NB4 (cell line): ENCODE results near the gene WIPF1.
A peak's percentile ranks its signal among the peaks of the same experiment; 100 is the strongest.

Experiments used
- DNase-seq: peaks from one replicate; pipeline ENCODE4 v3.0.0; 2010; ENCODE audit warnings: low read depth
- H3K4me3 ChIP-seq: one replicate; pipeline ENCODE4 v1.5.1; 2011; ENCODE audit warnings: mild to moderate bottlenecking, low read depth, low read length, moderate library complexity
- CTCF ChIP-seq: IDR thresholded peaks from one replicate; pipeline ENCODE4 v1.5.1; 2012; ENCODE audit warnings: low read depth, low read length
- MAX ChIP-seq: IDR thresholded peaks from 2 replicates; pipeline ENCODE4 v1.6.1; 2011; ENCODE audit warnings: low read depth, low read length
- MYC ChIP-seq: IDR thresholded peaks from 2 replicates; pipeline ENCODE4 v1.6.1; 2011; ENCODE audit warnings: low read depth, low read length
- POLR2A ChIP-seq: IDR thresholded peaks from 2 replicates; pipeline ENCODE4 v1.6.1; 2011; ENCODE audit warnings: mild to moderate bottlenecking; ENCODE audit not compliant: insufficient read length; ENCODE audit errors: extremely low read depth

Gene WIPF1

GRCh38 chr2:174527101-174527721 is 70.4 kb downstream of the WIPF1 start:
- H3K4me3 ChIP-seq = no peak overlapping the region
- TF ChIP-seq MAX = no peak
- no peak for TF ChIP-seq CTCF
- TF ChIP-seq POLR2A = no peak
- TF ChIP-seq MYC = no peak
- no peak for DNase-seq

- H3K4me3 ChIP-seq = no peak overlapping the region
- TF ChIP-seq MYC = no peak
- no peak for TF ChIP-seq POLR2A
- no peak for TF ChIP-seq CTCF
- no peak for TF ChIP-seq MAX
- no peak for DNase-seq
These were observed 73.1 kb downstream of the WIPF1 start for GRCh38 chr2:174524527-174524926.

- TF ChIP-seq CTCF = no peak
- TF ChIP-seq MAX = no peak
- no peak for TF ChIP-seq POLR2A
- TF ChIP-seq MYC = no peak
- peak; percentile 58 for DNase-seq
- no peak overlapping the region for H3K4me3 ChIP-seq
These were observed 75.1 kb downstream of the WIPF1 start for GRCh38 chr2:174522553-174522952.

GRCh38 chr2:174518395-174518794 is 79.2 kb downstream of the WIPF1 start:
- DNase-seq = no peak
- no peak for TF ChIP-seq POLR2A
- no peak for TF ChIP-seq MYC
- TF ChIP-seq MAX = no peak
- no peak for TF ChIP-seq CTCF
- no peak overlapping the region for H3K4me3 ChIP-seq

GRCh38 chr2:174516501-174517378 is 80.9 kb downstream of the WIPF1 start:
- no peak overlapping the region for H3K4me3 ChIP-seq
- DNase-seq = no peak
- TF ChIP-seq CTCF (no peak), MAX (no peak), POLR2A (no peak)
